Liver (tissue), 9 donors: ENCODE results near the gene ARHGEF1. TPM values are rescaled to one million over a fixed set of nuclear protein-coding genes. Genes with fewer than 3 reads are reported as not detected.

Experiments used
- DNase-seq: peaks from one replicate; pipeline ENCODE4 v3.0.0-alpha.2; 2017; ENCODE audit warnings: low spot score
- H3K27ac ChIP-seq, 2 donors: one replicate each; pipeline ENCODE4 v1.7.0; 2013; ENCODE audit warnings: inconsistent platforms in 2 of 2, low read length in 2 of 2, control low read depth in 1 of 2, low read depth in 1 of 2, mild to moderate bottlenecking in 1 of 2
- H3K27me3 ChIP-seq, 4 donors: one replicate each; pipeline versions ENCODE4 v1.6.1 to v1.7.0; 2013; ENCODE audit warnings: low read length in 3 of 4, inconsistent platforms in 1 of 4, mild to moderate bottlenecking in 1 of 4, moderate library complexity in 1 of 4; ENCODE audit not compliant: control insufficient read depth in 4 of 4, insufficient read depth in 4 of 4
- H3K36me3 ChIP-seq, 4 donors: one replicate each; pipeline versions ENCODE4 v1.6.1 to v1.7.0; 2013; ENCODE audit warnings: low read length in 3 of 4, mild to moderate bottlenecking in 3 of 4, low read depth in 1 of 4, moderate library complexity in 1 of 4; ENCODE audit not compliant: control insufficient read depth in 4 of 4, insufficient read depth in 3 of 4
- H3K4me1 ChIP-seq, 4 donors: one replicate each; pipeline versions ENCODE4 v1.6.1 to v1.7.0; 2013; ENCODE audit warnings: low read length in 3 of 4, mild to moderate bottlenecking in 3 of 4, moderate library complexity in 1 of 4; ENCODE audit not compliant: control insufficient read depth in 4 of 4, insufficient read depth in 4 of 4
- H3K4me3 ChIP-seq, 3 donors: one replicate each; pipeline versions ENCODE4 v1.6.1 to v1.7.0; 2013; ENCODE audit warnings: low read length in 3 of 3, control low read depth in 1 of 3, low read depth in 1 of 3, mild to moderate bottlenecking in 1 of 3
- H3K9ac ChIP-seq, 2 donors: one replicate each; pipeline ENCODE4 v1.7.0; 2013; ENCODE audit warnings: low read length in 2 of 2, mild to moderate bottlenecking in 2 of 2, moderate library complexity in 2 of 2, control low read depth in 1 of 2, low read depth in 1 of 2
- H3K9me3 ChIP-seq, 4 donors: one replicate each; pipeline versions ENCODE4 v1.6.1 to v1.7.0; 2013; ENCODE audit warnings: low read length in 3 of 4; ENCODE audit not compliant: control insufficient read depth in 4 of 4
- ATF3 ChIP-seq: IDR thresholded peaks from 2 replicates; pipeline ENCODE4 v1.6.1; 2016; ENCODE audit warnings: antibody characterized with exemption
- EGR1 ChIP-seq, 2 donors: IDR thresholded peaks; 2 replicates each; pipeline ENCODE4 v1.6.1; 2016 to 2018; ENCODE audit warnings: antibody characterized with exemption in 2 of 2, low read depth in 2 of 2
- FOXA1 ChIP-seq: IDR thresholded peaks from 2 replicates; pipeline ENCODE4 v1.6.1; 2016; ENCODE audit warnings: antibody characterized with exemption
- FOXA2 ChIP-seq: IDR thresholded peaks from 2 replicates; pipeline ENCODE4 v1.6.1; 2016; ENCODE audit warnings: antibody characterized with exemption
- GABPA ChIP-seq, 2 donors: IDR thresholded peaks in 1 of 2; conservative IDR thresholded peaks in 1 of 2; 2 replicates each; pipeline ENCODE4 v1.6.1; 2016; ENCODE audit warnings: antibody characterized with exemption in 2 of 2, mild to moderate bottlenecking in 1 of 2, moderate library complexity in 1 of 2
- HNF4A ChIP-seq, 2 donors: conservative IDR thresholded peaks; 2 replicates each; pipeline ENCODE4 v1.6.1; 2016; ENCODE audit warnings: antibody characterized with exemption in 2 of 2, mild to moderate bottlenecking in 2 of 2
- HNF4G ChIP-seq: IDR thresholded peaks from 2 replicates; pipeline ENCODE4 v1.6.1; 2016; ENCODE audit warnings: antibody characterized with exemption
- JUND ChIP-seq, 2 donors: IDR thresholded peaks; 2 replicates each; pipeline ENCODE4 v1.6.1; 2016; ENCODE audit warnings: antibody characterized with exemption in 2 of 2
- MAX ChIP-seq: IDR thresholded peaks from 2 replicates; pipeline ENCODE4 v1.6.1; 2016; ENCODE audit warnings: antibody characterized with exemption
- NR2F2 ChIP-seq: IDR thresholded peaks from 2 replicates; pipeline ENCODE4 v1.6.1; 2016; ENCODE audit warnings: antibody characterized with exemption
- RAD21 ChIP-seq, 2 donors: IDR thresholded peaks; 2 replicates each; pipeline ENCODE4 v1.6.1; 2016; ENCODE audit warnings: antibody characterized with exemption in 2 of 2, mild to moderate bottlenecking in 2 of 2
- REST ChIP-seq: IDR thresholded peaks from 2 replicates; pipeline ENCODE4 v1.6.1; 2016; ENCODE audit warnings: antibody characterized with exemption, mild to moderate bottlenecking
- RXRA ChIP-seq, 2 donors: IDR thresholded peaks; 2 replicates each; pipeline ENCODE4 v1.6.1; 2017 to 2018; ENCODE audit warnings: antibody characterized with exemption in 2 of 2, mild to moderate bottlenecking in 1 of 2
- SP1 ChIP-seq: IDR thresholded peaks from 2 replicates; pipeline ENCODE4 v1.6.1; 2018; ENCODE audit warnings: antibody characterized with exemption, mild to moderate bottlenecking
- TAF1 ChIP-seq: conservative IDR thresholded peaks from 2 replicates; pipeline ENCODE4 v1.6.1; 2016; ENCODE audit warnings: antibody characterized with exemption, mild to moderate bottlenecking
- YY1 ChIP-seq: IDR thresholded peaks from 2 replicates; pipeline ENCODE4 v1.6.1; 2016; ENCODE audit warnings: antibody characterized with exemption, mild to moderate bottlenecking
- ZBTB33 ChIP-seq: IDR thresholded peaks from 2 replicates; pipeline ENCODE4 v1.6.1; 2016; ENCODE audit warnings: antibody characterized with exemption
- WGBS: extraction: QIAGEN DNeasy Blood & Tissue Kit; methylation state at CpG from one replicate; pipeline ENCODE4 v1.1.7; 2013; 5-methylcytosine and 5-hydroxymethylcytosine counted together
- polyA plus RNA-seq, 2 donors: library from polyadenylated mRNA; stranded (reverse) in 1 of 2; unstranded in 1 of 2; fragments of 200-250 nt in 1 of 2; fragments of >200 nt in 1 of 2; fragmentation: Nextera tagmentation in 1 of 2; extraction: Ambion mirVana in 1 of 2; gene quantifications; one replicate each; pipeline versions ENCODE4 v1.2.1 to v1.2.3, GENCODE V29; 2013 to 2015
- total RNA-seq, 2 donors: library from RNA; depleted of rRNA; stranded (reverse); fragments of >200 nt; gene quantifications; one replicate each; pipeline ENCODE4 v1.2.3, GENCODE V29; 2014
- donor health status: healthy.
- donor health status: healthy.
- donor health status: healthy.
- donor health status: healthy.
- donor health status: healthy.

Gene ARHGEF1
- total and polyA plus RNA-seq, 4 donors: 13.2 to 30.1 (median 18.5) TPM

GRCh38 chr19:41897820-41898219 lies 14.8 kb downstream of the ARHGEF1 start:
- peaks cover 17 to 74% (median 22%) of the 10 kb centered on the region in 4 donors for H3K36me3 ChIP-seq

GRCh38 chr19:41898235-41898634 lies 15.3 kb downstream of the ARHGEF1 start:
- DNase-seq: no peak
- WGBS: 94% methylated on average over 15 of the region's 15 CpGs
- H3K4me1 ChIP-seq: no peaks in the 10 kb centered on the region
- no peaks in the 10 kb centered on the region for H3K27me3 ChIP-seq
- H3K4me3 ChIP-seq: no peak overlapping the region
- H3K36me3 ChIP-seq: peaks cover 17 to 76% (median 26%) of the 10 kb centered on the region in 4 donors
- H3K9ac ChIP-seq: no peak overlapping the region
- H3K27ac ChIP-seq: no peak overlapping the region
- no peaks in the 10 kb centered on the region for H3K9me3 ChIP-seq
- no peak for TF ChIP-seq TAF1
- TF ChIP-seq MAX: no peak
- TF ChIP-seq ZBTB33: no peak
- TF ChIP-seq SP1: no peak
- TF ChIP-seq REST: no peak
- TF ChIP-seq NR2F2: no peak
- no peak for TF ChIP-seq FOXA1
- TF ChIP-seq GABPA (IDR thresholded peaks at IDR 0.05 in 1 of 2, conservative IDR thresholded peaks at IDR 0.05 in 1 of 2): no peak
- no peak for TF ChIP-seq ATF3
- TF ChIP-seq YY1: no peak
- no peak for TF ChIP-seq JUND (IDR thresholded peaks at IDR 0.05)
- TF ChIP-seq FOXA2: no peak
- TF ChIP-seq RXRA (IDR thresholded peaks at IDR 0.05): no peak
- no peak for TF ChIP-seq HNF4G
- no peak for TF ChIP-seq HNF4A (conservative IDR thresholded peaks at IDR 0.05)
- TF ChIP-seq RAD21 (IDR thresholded peaks at IDR 0.05): no peak

More at GRCh38 chr19:41897820-41898219, 14.8 kb downstream of the ARHGEF1 start:
- no peaks in the 10 kb centered on the region for H3K27me3 ChIP-seq
- no peaks in the 10 kb centered on the region for H3K4me1 ChIP-seq
- DNase-seq: no peak
- no peak overlapping the region for H3K9ac ChIP-seq
- no peak overlapping the region for H3K27ac ChIP-seq
- no peak overlapping the region for H3K4me3 ChIP-seq
- H3K9me3 ChIP-seq: no peaks in the 10 kb centered on the region
- TF ChIP-seq FOXA2: no peak
- TF ChIP-seq MAX: no peak
- TF ChIP-seq ZBTB33: no peak
- no peak for TF ChIP-seq RAD21 (IDR thresholded peaks at IDR 0.05)
- no peak for TF ChIP-seq TAF1
- no peak for TF ChIP-seq YY1
- no peak for TF ChIP-seq FOXA1
- TF ChIP-seq GABPA (IDR thresholded peaks at IDR 0.05 in 1 of 2, conservative IDR thresholded peaks at IDR 0.05 in 1 of 2): no peak
- TF ChIP-seq EGR1 (IDR thresholded peaks at IDR 0.05; ENCODE audit: low read depth in 2 of 2): no peak
- TF ChIP-seq NR2F2: no peak
- TF ChIP-seq ATF3: no peak
- 89% methylated on average over 24 of the region's 24 CpGs for WGBS
